K562 (cell line): ENCODE measurements around the gene STPG2. TPM values are rescaled to one million over a fixed set of nuclear protein-coding genes. Genes with fewer than 3 reads are reported as not detected.

ENCODE experiments used
- ATAC-seq: fragments of 200-7000 bp; cut with Tn5 transposase; 3 replicates; pipeline ENCODE4 v1.9.1; 2020; ENCODE audit warnings: moderate library complexity
- BruUV-seq: library from RNA; stranded (reverse); fragments of 400-500 nt; replicated peaks from 2 replicates; lab custom pipeline; 2021; lab: Mats Ljungman, UMichigan
- CTCF ChIA-PET: fragments of 300-600 bp; formaldehyde crosslinking; extraction: SDS; loops from one replicate; lab custom pipeline; 2021; ENCODE audit warnings: low intra/inter-chr PET ratio; lab: Yijun Ruan, JAX
- POLR2A ChIA-PET: fragments of 300-600, 350-650 bp; sonication (Branson Sonifier 250); formaldehyde crosslinking; extraction: SDS; loops from one replicate; lab custom pipeline; 2021; ENCODE audit warnings: antibody characterized with exemption, inconsistent platforms; lab: Yijun Ruan, JAX
- DNase-seq, 4 experiments: peaks; one replicate each; pipeline versions ENCODE4 v3.0.0 to v3.0.0-alpha.2; 2011 to 2018; ENCODE audit warnings: low spot score in 3 of 4, mixed read lengths in 3 of 4; ENCODE audit errors: extremely low read depth in 1 of 4
- FAIRE-seq: peaks from 2 replicates; lab custom pipeline; 2011; peaks lifted over from hg19 to GRCh38; lab: Jason Lieb, UNC
- H2AFZ ChIP-seq: 2 replicates; pipeline ENCODE4 v1.6.0; 2011; ENCODE audit warnings: low read depth, low read length, control low read depth, inconsistent platforms
- H3K27ac ChIP-seq: fragments of 200-600 bp; 3 replicates; pipeline ENCODE4 v1.8.0; 2011; ENCODE audit warnings: low read depth, mild to moderate bottlenecking, control low read depth, inconsistent platforms, low read length, moderate library complexity, mixed read lengths; ENCODE audit errors: extremely low read depth
- H3K27me3 ChIP-seq, 2 experiments: fragments of 300-600 bp in 1 of 2; 2 replicates in 1 of 2; 3 replicates in 1 of 2; pipeline versions ENCODE4 v1.6.0 to v1.8.0; 2011; ENCODE audit warnings: inconsistent platforms in 2 of 2, low read length in 2 of 2, mild to moderate bottlenecking in 1 of 2, mixed read lengths in 1 of 2, moderate library complexity in 1 of 2; ENCODE audit not compliant: control insufficient read depth in 2 of 2, insufficient read depth in 2 of 2
- H3K36me3 ChIP-seq: fragments of 300-600 bp; 3 replicates; pipeline ENCODE4 v1.8.0; 2011; ENCODE audit warnings: mild to moderate bottlenecking, low read length, inconsistent platforms; ENCODE audit not compliant: control insufficient read depth, insufficient read depth
- H3K4me1 ChIP-seq, 2 experiments: fragments of 200-600 bp in 1 of 2; replicated peaks in 1 of 2; 2 replicates in 1 of 2; 3 replicates in 1 of 2; pipeline versions ENCODE4 v1.5.1 to v1.8.0; 2011; ENCODE audit warnings: inconsistent platforms in 2 of 2, low read length in 2 of 2, mild to moderate bottlenecking in 1 of 2, mixed read lengths in 1 of 2, moderate library complexity in 1 of 2; ENCODE audit not compliant: control insufficient read depth in 2 of 2, insufficient read depth in 2 of 2
- H3K4me2 ChIP-seq: 2 replicates; pipeline ENCODE4 v1.6.1; 2011; ENCODE audit warnings: low read length, control low read depth, inconsistent platforms, mixed read lengths; ENCODE audit not compliant: insufficient read depth
- H3K4me3 ChIP-seq: fragments of 200-600 bp; sonication (generic), shearing (Covaris generic); 2 replicates; pipeline ENCODE4 v1.5.1; 2016; ENCODE audit warnings: control low read depth, inconsistent platforms
- H3K79me2 ChIP-seq: fragments of 200-600 bp; 3 replicates; pipeline ENCODE4 v1.8.0; 2011; ENCODE audit warnings: low read length, inconsistent platforms; ENCODE audit not compliant: control insufficient read depth, insufficient read depth
- H3K9ac ChIP-seq, 2 experiments: 2 replicates each; pipeline versions ENCODE4 v1.6.0 to v1.6.1; 2011; ENCODE audit warnings: low read depth in 2 of 2, low read length in 2 of 2, control low read depth in 1 of 2, inconsistent platforms in 1 of 2, mild to moderate bottlenecking in 1 of 2, mixed read lengths in 1 of 2; ENCODE audit not compliant: insufficient read depth in 1 of 2
- H3K9me1 ChIP-seq: one replicate; pipeline ENCODE4 v1.6.0; 2011; ENCODE audit warnings: inconsistent platforms, mild to moderate bottlenecking, low read length, moderate library complexity; ENCODE audit not compliant: control insufficient read depth, insufficient read depth
- H3K9me3 ChIP-seq: replicated peaks from 2 replicates; pipeline ENCODE4 v1.5.1; 2011; ENCODE audit warnings: low read depth, low read length, inconsistent platforms; ENCODE audit not compliant: control insufficient read depth, insufficient read depth
- H4K20me1 ChIP-seq: replicated peaks from 2 replicates; pipeline ENCODE4 v1.6.1; 2011; ENCODE audit warnings: low read length, inconsistent platforms, mixed read lengths; ENCODE audit not compliant: control insufficient read depth, insufficient read depth
- BRF2 ChIP-seq: IDR thresholded peaks from 3 replicates; pipeline ENCODE4 v1.6.1; 2011; ENCODE audit warnings: borderline replicate concordance, mild to moderate bottlenecking; ENCODE audit not compliant: insufficient read length, insufficient read depth
- GTF3C2 ChIP-seq: IDR thresholded peaks from 3 replicates; pipeline ENCODE4 v1.6.1; 2011; ENCODE audit warnings: borderline replicate concordance, mild to moderate bottlenecking, moderate library complexity; ENCODE audit not compliant: insufficient read length; ENCODE audit errors: extremely low read depth
- HNRNPUL1 ChIP-seq: fragments of 200-400 bp; formaldehyde crosslinking; IDR thresholded peaks from 2 replicates; pipeline ENCODE4 v1.6.1; 2017; ENCODE audit warnings: low read length
- MYC ChIP-seq, 2 experiments: fragments of 250-450 bp in 1 of 2; sonication (Bioruptor Pico) in 1 of 2; IDR thresholded peaks; 2 replicates each; pipeline versions ENCODE4 v1.5.1 to v1.6.1; 2012 to 2021; ENCODE audit warnings: low read depth in 2 of 2, borderline replicate concordance in 1 of 2, improper control_type of control experiment in 1 of 2, low read length in 1 of 2, mild to moderate bottlenecking in 1 of 2, moderate library complexity in 1 of 2
- PHB ChIP-seq: fragments of 250-450 bp; sonication (Bioruptor Pico); IDR thresholded peaks from 2 replicates; pipeline ENCODE4 v1.5.0; 2021
- THRA ChIP-seq: fragments of 450-650 bp; IDR thresholded peaks from 2 replicates; pipeline ENCODE4 v1.6.1; 2017; ENCODE audit warnings: mild to moderate bottlenecking, moderate library complexity
- THRB ChIP-seq: fragments of 450-650 bp; formaldehyde crosslinking; conservative IDR thresholded peaks from 2 replicates; pipeline ENCODE4 v1.4.0; 2022; ENCODE audit warnings: mild to moderate bottlenecking, missing genetic modification characterization
- ZEB2 ChIP-seq: fragments of 450-650 bp; IDR thresholded peaks from 2 replicates; pipeline ENCODE4 v1.6.1; 2016
- ZFPM2 ChIP-seq: fragments of 250-450 bp; sonication (Bioruptor Pico); IDR thresholded peaks from 2 replicates; pipeline ENCODE4 v1.5.1; 2022; ENCODE audit warnings: mild to moderate bottlenecking
- ZNF583 ChIP-seq: fragments of 250-450 bp; sonication (Bioruptor Pico); IDR thresholded peaks from 2 replicates; pipeline ENCODE4 v1.4.0; 2020
- WGBS: fragments of 100-300 bp; shearing (Covaris generic); methylation state at CpG from one replicate; pipeline ENCODE4 v1.1.6; 2016; ENCODE audit warnings: low coverage, mixed read lengths; ENCODE audit not compliant: insufficient coverage; ENCODE audit errors: missing lambda C conversion rate; 5-methylcytosine and 5-hydroxymethylcytosine counted together
- in situ Hi-C: fragments of 300-500 bp; cut with MboI; formaldehyde crosslinking; loops from 4 replicates; pipeline ENCODE4 v1.15.0; 2018; ENCODE audit warnings: inconsistent platforms, mixed read lengths
- intact Hi-C: fragments of 100-400 bp; cut with micrococcal nuclease; formaldehyde crosslinking; loops from 2 replicates; pipeline ENCODE4 v1.14.2; 2022
- polyA plus RNA-seq, 8 experiments: library from polyadenylated mRNA; depleted of rRNA in 4 of 8; stranded (reverse) in 5 of 8; unstranded in 3 of 8; fragments of >200 nt; fragmentation: Nextera tagmentation in 2 of 8; fragmentation: Illumina TruSeq in 1 of 8; extraction: Ambion mirVana in 2 of 8; extraction: Trizol in 1 of 8; gene quantifications; 2 replicates each; pipeline versions ENCODE4 v1.2.1 to v1.2.3, GENCODE V29; 2011 to 2014; ENCODE audit warnings: inconsistent platforms in 1 of 8, missing spikeins in 1 of 8
- total RNA-seq, 7 experiments: library from RNA; depleted of rRNA in 6 of 7; stranded (reverse); fragments of >200 nt in 6 of 7; fragmentation: Illumina TruSeq in 2 of 7; extraction: Trizol in 2 of 7; gene quantifications; 2 replicates each; pipeline versions ENCODE4 v1.2.1 to v1.2.3, GENCODE V29; 2011 to 2021; ENCODE audit warnings: low replicate concordance in 1 of 7

The STPG2 gene
- total and polyA plus RNA-seq, 9 of the 15 experiments (the other 6 are each of a cell fraction or from before 2014, with no cell fraction given), result not detected

- ATAC-seq, result no peak
- H3K9me1 ChIP-seq, result no peaks in the 10 kb centered on the region
- no peaks in the 10 kb centered on the region for H3K4me1 ChIP-seq
- peaks cover 2% of the 10 kb centered on the region for H3K9me3 ChIP-seq
- H3K9ac ChIP-seq, result no peak overlapping the region
- H3K4me3 ChIP-seq, result no peak overlapping the region
- H3K36me3 ChIP-seq, result no peaks in the 10 kb centered on the region
- H4K20me1 ChIP-seq, result no peaks in the 10 kb centered on the region
- in situ Hi-C loops, result no loop called here
- DNase-seq, result no peak
- BruUV-seq, result no TSS peak
- no peak overlapping the region for H3K27ac ChIP-seq
- H3K27me3 ChIP-seq, result no peaks in the 10 kb centered on the region
- POLR2A ChIA-PET, result interaction anchor here (0.6 kb wide), 1 partner anchor 631 kb away, joined by 3 read pairs; no protein-coding TSS in a partner anchor
- 0% methylated on average over 7 of the region's 9 CpGs for WGBS
- TF ChIP-seq THRB (CRISPR knock-in tag), result no peak
- no peak for TF ChIP-seq ZEB2
- TF ChIP-seq ZFPM2 (CRISPR knock-in tag), result no peak
- no peak for TF ChIP-seq PHB (CRISPR knock-in tag)
- TF ChIP-seq HNRNPUL1, result no peak
- no peak for TF ChIP-seq GTF3C2
- TF ChIP-seq MYC (IDR thresholded peaks at IDR 0.05; ENCODE audit: low read depth, low read length), result no peak
- no peak for TF ChIP-seq MYC (CRISPR knock-in tag; IDR thresholded peaks at IDR 0.05; ENCODE audit: borderline replicate concordance, low read depth)
- TF ChIP-seq THRA, result no peak
- no peak for TF ChIP-seq ZNF583 (CRISPR knock-in tag)
- TF ChIP-seq BRF2, result no peak
- no peak overlapping the region for H3K4me2 ChIP-seq
- H3K79me2 ChIP-seq, result no peaks in the 10 kb centered on the region
- CTCF ChIA-PET, result no interaction called here
- H2AFZ ChIP-seq, result no peak overlapping the region
- intact Hi-C loops, result no loop called here
- FAIRE-seq, result no peak
Measured at GRCh38 chr4:97593248-97593647, 550.0 kb downstream of the STPG2 start.
